GM23248 (cell line): Measurements from ENCODE around the gene USP48.

ENCODE experiments used
- EZH2 ChIP-seq: fragments of 200-600 bp; sonication (generic); IDR thresholded peaks from 2 replicates; pipeline ENCODE4 v1.6.1; 2018; ENCODE audit warnings: antibody characterized with exemption, mild to moderate bottlenecking; ENCODE audit not compliant: insufficient read depth, poor library complexity, severe bottlenecking
- EZH2phosphoT487 ChIP-seq: fragments of 200-600 bp; sonication (generic); IDR thresholded peaks from 2 replicates; pipeline ENCODE4 v1.6.1; 2018; ENCODE audit warnings: antibody characterized with exemption, moderate library complexity, mild to moderate bottlenecking, low read depth; ENCODE audit not compliant: insufficient read depth

GRCh38 chr1:21648791-21649190 lies 134.2 kb downstream of the USP48 start:
- TF ChIP-seq EZH2, result no peak
- no peak for TF ChIP-seq EZH2phosphoT487
